H1 (cell line): ENCODE measurements around the gene PDZD2. TPM values are rescaled to one million over a fixed set of nuclear protein-coding genes. Genes with fewer than 3 reads are reported as not detected.

Experiments
- RNF2 ChIP-seq: fragments of 200-900, 300-1000 bp; sonication (generic); IDR thresholded peaks from 2 replicates; pipeline ENCODE4 v1.7.1; 2016; ENCODE audit warnings: borderline replicate concordance, low read depth, mild to moderate bottlenecking, antibody characterized with exemption, low read length; ENCODE audit not compliant: poor library complexity, severe bottlenecking; ENCODE audit errors: missing control alignments
- SP2 ChIP-seq: IDR thresholded peaks from 2 replicates; pipeline ENCODE4 v1.6.1; 2012; ENCODE audit warnings: mild to moderate bottlenecking, low read length, inconsistent platforms
- YY1 ChIP-seq: IDR thresholded peaks from 2 replicates; pipeline ENCODE4 v1.6.1; 2011; ENCODE audit warnings: low read depth, mild to moderate bottlenecking, low read length
- polyA plus RNA-seq, 7 experiments: library from polyadenylated mRNA; depleted of rRNA in 3 of 7; stranded (reverse) in 5 of 7; unstranded in 2 of 7; fragments of >200 nt in 5 of 7; fragments of 200-250 nt in 2 of 7; gene quantifications; 1 replicate in 5 of 7; 2 replicates in 1 of 7; 4 replicates in 1 of 7; pipeline versions ENCODE4 v1.2.1 to v1.2.3, GENCODE V29; 2011 to 2013; ENCODE audit warnings: missing spikeins in 2 of 7, mixed read lengths in 2 of 7
- total RNA-seq: library from RNA; stranded (reverse); fragmentation: NEBNext Ultra II Directional; extraction: Animal tissue kit (Norgen Biotek cat#: 25700); gene quantifications from 2 replicates; pipeline ENCODE4 v1.2.1, GENCODE V29; 2021
- TF ChIP-seq, protein P1 (sequence below): fragments of 300-600 bp; sonication (generic); IDR thresholded peaks from 2 replicates; pipeline ENCODE4 v1.7.1; 2012; ENCODE audit warnings: low read length, moderate library complexity, mild to moderate bottlenecking, inconsistent platforms; ENCODE audit not compliant: insufficient replicate concordance

Gene PDZD2
- total and polyA plus RNA-seq, 2 of the 8 experiments (the other 6 are each of a cell fraction or from before 2014, with no cell fraction given), result 1.2 to 6.8 TPM

DNA sequence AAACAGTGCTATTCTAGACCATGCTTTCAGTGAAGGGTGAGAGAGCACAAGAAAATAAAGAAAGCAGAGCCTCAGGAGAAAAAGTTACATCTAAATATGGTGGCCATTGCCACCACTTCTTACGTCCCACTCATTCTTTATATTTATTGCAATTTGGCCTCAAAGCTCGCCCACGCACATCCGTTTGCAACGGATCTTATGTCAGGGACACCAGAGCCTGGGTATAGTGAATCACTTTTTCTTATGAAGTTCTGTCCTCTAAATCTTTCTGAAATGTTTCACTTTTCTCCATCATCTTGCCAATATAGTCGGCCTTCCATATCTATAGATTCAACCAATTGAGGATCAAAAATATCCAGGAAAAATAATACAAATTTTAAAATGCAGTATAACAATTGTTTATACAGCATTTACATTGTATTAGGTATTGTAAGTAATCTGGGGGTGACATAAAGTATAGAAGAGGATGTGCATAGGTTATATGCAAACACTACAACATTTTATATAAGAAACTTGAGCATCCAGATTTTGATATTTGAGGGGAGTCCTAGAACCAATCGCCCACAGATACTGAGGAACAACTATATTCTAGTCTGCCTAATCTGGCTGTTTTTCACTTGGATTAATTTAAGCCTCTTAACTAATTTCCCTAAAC, 500.0 kb downstream of the PDZD2 start (continued):
- TF ChIP-seq, protein P1, sequence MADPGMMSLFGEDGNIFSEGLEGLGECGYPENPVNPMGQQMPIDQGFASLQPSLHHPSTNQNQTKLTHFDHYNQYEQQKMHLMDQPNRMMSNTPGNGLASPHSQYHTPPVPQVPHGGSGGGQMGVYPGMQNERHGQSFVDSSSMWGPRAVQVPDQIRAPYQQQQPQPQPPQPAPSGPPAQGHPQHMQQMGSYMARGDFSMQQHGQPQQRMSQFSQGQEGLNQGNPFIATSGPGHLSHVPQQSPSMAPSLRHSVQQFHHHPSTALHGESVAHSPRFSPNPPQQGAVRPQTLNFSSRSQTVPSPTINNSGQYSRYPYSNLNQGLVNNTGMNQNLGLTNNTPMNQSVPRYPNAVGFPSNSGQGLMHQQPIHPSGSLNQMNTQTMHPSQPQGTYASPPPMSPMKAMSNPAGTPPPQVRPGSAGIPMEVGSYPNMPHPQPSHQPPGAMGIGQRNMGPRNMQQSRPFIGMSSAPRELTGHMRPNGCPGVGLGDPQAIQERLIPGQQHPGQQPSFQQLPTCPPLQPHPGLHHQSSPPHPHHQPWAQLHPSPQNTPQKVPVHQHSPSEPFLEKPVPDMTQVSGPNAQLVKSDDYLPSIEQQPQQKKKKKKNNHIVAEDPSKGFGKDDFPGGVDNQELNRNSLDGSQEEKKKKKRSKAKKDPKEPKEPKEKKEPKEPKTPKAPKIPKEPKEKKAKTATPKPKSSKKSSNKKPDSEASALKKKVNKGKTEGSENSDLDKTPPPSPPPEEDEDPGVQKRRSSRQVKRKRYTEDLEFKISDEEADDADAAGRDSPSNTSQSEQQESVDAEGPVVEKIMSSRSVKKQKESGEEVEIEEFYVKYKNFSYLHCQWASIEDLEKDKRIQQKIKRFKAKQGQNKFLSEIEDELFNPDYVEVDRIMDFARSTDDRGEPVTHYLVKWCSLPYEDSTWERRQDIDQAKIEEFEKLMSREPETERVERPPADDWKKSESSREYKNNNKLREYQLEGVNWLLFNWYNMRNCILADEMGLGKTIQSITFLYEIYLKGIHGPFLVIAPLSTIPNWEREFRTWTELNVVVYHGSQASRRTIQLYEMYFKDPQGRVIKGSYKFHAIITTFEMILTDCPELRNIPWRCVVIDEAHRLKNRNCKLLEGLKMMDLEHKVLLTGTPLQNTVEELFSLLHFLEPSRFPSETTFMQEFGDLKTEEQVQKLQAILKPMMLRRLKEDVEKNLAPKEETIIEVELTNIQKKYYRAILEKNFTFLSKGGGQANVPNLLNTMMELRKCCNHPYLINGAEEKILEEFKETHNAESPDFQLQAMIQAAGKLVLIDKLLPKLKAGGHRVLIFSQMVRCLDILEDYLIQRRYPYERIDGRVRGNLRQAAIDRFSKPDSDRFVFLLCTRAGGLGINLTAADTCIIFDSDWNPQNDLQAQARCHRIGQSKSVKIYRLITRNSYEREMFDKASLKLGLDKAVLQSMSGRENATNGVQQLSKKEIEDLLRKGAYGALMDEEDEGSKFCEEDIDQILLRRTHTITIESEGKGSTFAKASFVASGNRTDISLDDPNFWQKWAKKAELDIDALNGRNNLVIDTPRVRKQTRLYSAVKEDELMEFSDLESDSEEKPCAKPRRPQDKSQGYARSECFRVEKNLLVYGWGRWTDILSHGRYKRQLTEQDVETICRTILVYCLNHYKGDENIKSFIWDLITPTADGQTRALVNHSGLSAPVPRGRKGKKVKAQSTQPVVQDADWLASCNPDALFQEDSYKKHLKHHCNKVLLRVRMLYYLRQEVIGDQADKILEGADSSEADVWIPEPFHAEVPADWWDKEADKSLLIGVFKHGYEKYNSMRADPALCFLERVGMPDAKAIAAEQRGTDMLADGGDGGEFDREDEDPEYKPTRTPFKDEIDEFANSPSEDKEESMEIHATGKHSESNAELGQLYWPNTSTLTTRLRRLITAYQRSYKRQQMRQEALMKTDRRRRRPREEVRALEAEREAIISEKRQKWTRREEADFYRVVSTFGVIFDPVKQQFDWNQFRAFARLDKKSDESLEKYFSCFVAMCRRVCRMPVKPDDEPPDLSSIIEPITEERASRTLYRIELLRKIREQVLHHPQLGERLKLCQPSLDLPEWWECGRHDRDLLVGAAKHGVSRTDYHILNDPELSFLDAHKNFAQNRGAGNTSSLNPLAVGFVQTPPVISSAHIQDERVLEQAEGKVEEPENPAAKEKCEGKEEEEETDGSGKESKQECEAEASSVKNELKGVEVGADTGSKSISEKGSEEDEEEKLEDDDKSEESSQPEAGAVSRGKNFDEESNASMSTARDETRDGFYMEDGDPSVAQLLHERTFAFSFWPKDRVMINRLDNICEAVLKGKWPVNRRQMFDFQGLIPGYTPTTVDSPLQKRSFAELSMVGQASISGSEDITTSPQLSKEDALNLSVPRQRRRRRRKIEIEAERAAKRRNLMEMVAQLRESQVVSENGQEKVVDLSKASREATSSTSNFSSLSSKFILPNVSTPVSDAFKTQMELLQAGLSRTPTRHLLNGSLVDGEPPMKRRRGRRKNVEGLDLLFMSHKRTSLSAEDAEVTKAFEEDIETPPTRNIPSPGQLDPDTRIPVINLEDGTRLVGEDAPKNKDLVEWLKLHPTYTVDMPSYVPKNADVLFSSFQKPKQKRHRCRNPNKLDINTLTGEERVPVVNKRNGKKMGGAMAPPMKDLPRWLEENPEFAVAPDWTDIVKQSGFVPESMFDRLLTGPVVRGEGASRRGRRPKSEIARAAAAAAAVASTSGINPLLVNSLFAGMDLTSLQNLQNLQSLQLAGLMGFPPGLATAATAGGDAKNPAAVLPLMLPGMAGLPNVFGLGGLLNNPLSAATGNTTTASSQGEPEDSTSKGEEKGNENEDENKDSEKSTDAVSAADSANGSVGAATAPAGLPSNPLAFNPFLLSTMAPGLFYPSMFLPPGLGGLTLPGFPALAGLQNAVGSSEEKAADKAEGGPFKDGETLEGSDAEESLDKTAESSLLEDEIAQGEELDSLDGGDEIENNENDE, result no peak
- no peak for TF ChIP-seq RNF2
- TF ChIP-seq YY1, result no peak
- TF ChIP-seq SP2, result no peak
